Measurements from ENCODE around the gene IFNGR1.

The IFNGR1 gene

DNA sequence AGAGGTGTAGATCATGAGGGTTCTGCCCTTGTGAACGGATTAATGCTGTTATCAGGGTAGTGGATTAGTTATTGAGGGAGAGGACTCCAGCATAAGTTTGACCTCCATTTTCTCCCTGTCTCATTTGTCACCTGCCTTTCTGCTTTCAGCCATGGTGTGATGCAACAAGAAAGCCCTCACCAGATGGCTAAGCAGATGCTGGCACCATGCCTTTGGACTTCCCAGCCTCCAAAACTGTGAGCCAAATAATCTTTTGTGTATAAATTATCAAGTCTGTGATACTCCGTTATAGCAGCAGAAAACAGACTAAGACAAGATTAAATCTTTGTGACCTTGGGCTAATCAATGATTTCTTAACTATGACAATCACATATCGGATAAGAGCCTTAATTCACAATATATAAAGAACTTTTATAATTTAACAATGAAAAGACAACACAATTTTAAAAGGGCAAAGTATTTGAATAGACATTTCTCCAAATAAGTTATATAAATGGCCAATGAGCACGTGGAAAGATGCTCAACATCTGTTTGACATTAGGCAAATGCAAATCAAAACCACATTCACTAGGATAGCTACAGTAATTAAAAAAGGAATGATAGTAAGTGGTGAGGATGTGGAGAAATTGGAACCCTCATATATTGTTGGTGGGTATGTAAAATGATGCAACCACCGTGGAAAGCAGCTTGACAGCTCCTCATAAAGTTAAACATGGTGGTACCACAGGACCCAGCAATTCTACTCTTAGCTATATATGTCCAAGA lies 45.3 kb upstream of the IFNGR1 start:
- Histone ChIP-seq H2AFZ (ENCODE audit: low read depth) (no peak overlapping the region), H3K4me2 (no peak overlapping the region), H3K36me3 (ENCODE audit: insufficient read depth) (no peaks in the 10 kb centered on the region), H3K27ac (no peak overlapping the region), H4K20me1 (ENCODE audit: insufficient read depth) (no peaks in the 10 kb centered on the region), H3K27me3 (ENCODE audit: insufficient read depth, low read depth) (no peaks in the 10 kb centered on the region), H3K4me1 (ENCODE audit: low read depth, poor library complexity, severe bottlenecking) (no peaks in the 10 kb centered on the region), H3K9ac (no peak overlapping the region), H3K79me2 (ENCODE audit: insufficient read depth, low read depth) (no peaks in the 10 kb centered on the region), H3K4me3 (IDR thresholded peaks at IDR 0.05; ENCODE audit: insufficient read depth, low read depth, low read length) (no peak overlapping the region)
- TF ChIP-seq, protein P1, sequence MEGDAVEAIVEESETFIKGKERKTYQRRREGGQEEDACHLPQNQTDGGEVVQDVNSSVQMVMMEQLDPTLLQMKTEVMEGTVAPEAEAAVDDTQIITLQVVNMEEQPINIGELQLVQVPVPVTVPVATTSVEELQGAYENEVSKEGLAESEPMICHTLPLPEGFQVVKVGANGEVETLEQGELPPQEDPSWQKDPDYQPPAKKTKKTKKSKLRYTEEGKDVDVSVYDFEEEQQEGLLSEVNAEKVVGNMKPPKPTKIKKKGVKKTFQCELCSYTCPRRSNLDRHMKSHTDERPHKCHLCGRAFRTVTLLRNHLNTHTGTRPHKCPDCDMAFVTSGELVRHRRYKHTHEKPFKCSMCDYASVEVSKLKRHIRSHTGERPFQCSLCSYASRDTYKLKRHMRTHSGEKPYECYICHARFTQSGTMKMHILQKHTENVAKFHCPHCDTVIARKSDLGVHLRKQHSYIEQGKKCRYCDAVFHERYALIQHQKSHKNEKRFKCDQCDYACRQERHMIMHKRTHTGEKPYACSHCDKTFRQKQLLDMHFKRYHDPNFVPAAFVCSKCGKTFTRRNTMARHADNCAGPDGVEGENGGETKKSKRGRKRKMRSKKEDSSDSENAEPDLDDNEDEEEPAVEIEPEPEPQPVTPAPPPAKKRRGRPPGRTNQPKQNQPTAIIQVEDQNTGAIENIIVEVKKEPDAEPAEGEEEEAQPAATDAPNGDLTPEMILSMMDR (conservative IDR thresholded peaks at IDR 0.05; ENCODE audit: low read depth, low read length): no peak

DNA sequence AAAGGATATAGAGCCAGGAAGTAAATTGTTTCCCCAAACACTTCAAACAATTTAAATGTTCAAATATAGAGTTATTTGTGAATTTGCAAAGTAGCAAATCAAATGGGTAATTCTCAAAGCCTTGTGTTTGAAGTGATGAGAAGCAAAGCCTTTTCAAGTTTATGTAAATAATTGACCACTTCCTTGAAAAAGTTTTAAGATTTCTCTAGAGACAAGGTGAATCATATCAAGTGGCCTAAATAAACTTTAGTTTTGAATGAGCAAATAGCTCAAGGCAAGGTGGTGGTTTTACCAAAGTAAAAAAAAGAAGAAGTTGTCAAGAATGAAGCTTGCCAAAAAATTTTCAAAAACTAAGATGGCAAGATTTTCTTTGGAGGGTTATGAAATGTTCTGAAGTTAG lies 42.6 kb upstream of the IFNGR1 start:
- no peak overlapping the region for H3K9ac ChIP-seq
- no peaks in the 10 kb centered on the region for H3K79me2 ChIP-seq (ENCODE audit: insufficient read depth, low read depth)
- H3K27me3 ChIP-seq (ENCODE audit: insufficient read depth, low read depth): no peaks in the 10 kb centered on the region
- H2AFZ ChIP-seq (ENCODE audit: low read depth): no peak overlapping the region
- H4K20me1 ChIP-seq (ENCODE audit: insufficient read depth): no peaks in the 10 kb centered on the region
- H3K4me3 ChIP-seq (IDR thresholded peaks at IDR 0.05; ENCODE audit: insufficient read depth, low read depth, low read length): no peak overlapping the region
- no peak overlapping the region for H3K4me2 ChIP-seq
- no peaks in the 10 kb centered on the region for H3K36me3 ChIP-seq (ENCODE audit: insufficient read depth)
- H3K27ac ChIP-seq: no peak overlapping the region
- peaks cover 13% of the 10 kb centered on the region for H3K4me1 ChIP-seq (ENCODE audit: low read depth, poor library complexity, severe bottlenecking)
- TF ChIP-seq, protein P1 (conservative IDR thresholded peaks at IDR 0.05; ENCODE audit: low read depth, low read length): no peak

DNA sequence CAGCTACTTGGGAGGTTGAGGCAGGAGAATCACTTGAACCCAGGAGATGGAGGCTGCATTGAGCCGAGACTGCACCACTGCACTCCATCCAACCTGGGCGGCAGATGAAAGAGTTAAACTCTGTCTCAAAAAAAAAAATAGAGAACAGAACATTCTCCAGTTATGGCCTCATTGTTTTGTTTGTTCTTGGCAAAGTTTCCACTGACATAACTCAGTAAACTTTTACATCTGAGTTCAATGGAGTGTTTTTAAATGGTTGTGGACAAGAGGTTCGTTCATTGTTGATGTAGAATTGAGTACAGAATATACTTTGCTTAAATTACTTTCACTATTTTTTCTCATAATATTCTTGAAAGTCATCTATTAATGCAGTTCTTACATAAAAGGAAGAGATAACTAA lies 42.2 kb upstream of the IFNGR1 start:
- Histone ChIP-seq H2AFZ (ENCODE audit: low read depth) (no peak overlapping the region), H3K4me1 (ENCODE audit: low read depth, poor library complexity, severe bottlenecking) (peaks cover 13% of the 10 kb centered on the region), H3K4me2 (no peak overlapping the region), H4K20me1 (ENCODE audit: insufficient read depth) (no peaks in the 10 kb centered on the region), H3K9ac (no peak overlapping the region), H3K27ac (no peak overlapping the region), H3K79me2 (ENCODE audit: insufficient read depth, low read depth) (no peaks in the 10 kb centered on the region), H3K27me3 (ENCODE audit: insufficient read depth, low read depth) (no peaks in the 10 kb centered on the region), H3K4me3 (IDR thresholded peaks at IDR 0.05; ENCODE audit: insufficient read depth, low read depth, low read length) (no peak overlapping the region), H3K36me3 (ENCODE audit: insufficient read depth) (no peaks in the 10 kb centered on the region)
- TF ChIP-seq, protein P1 (conservative IDR thresholded peaks at IDR 0.05; ENCODE audit: low read depth, low read length): no peak

DNA sequence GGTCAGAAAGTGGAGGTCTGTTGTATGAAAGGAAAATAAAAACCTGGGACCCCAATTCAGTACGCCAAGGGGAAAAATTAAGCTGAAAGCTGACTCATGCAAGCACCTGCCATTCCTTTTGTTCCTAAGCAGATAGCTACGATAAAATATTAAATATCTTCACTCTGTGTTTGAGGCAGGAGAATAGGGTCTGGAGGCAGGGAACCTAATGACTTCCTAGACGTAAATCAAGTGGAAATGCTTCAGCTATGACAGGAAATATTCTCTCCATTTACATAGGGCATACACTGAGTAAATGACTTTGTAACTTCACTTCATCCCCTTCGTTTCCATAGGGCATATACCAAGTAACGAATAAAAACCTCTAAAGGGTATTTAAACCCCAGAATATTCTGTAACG lies 41.0 kb upstream of the IFNGR1 start:
- Histone ChIP-seq H2AFZ (ENCODE audit: low read depth) (no peak overlapping the region), H3K27ac (no peak overlapping the region), H3K4me2 (no peak overlapping the region), H3K36me3 (ENCODE audit: insufficient read depth) (no peaks in the 10 kb centered on the region), H4K20me1 (ENCODE audit: insufficient read depth) (no peaks in the 10 kb centered on the region), H3K27me3 (ENCODE audit: insufficient read depth, low read depth) (no peaks in the 10 kb centered on the region), H3K4me1 (ENCODE audit: low read depth, poor library complexity, severe bottlenecking) (peaks cover 13% of the 10 kb centered on the region), H3K9ac (no peak overlapping the region), H3K79me2 (ENCODE audit: insufficient read depth, low read depth) (no peaks in the 10 kb centered on the region), H3K4me3 (IDR thresholded peaks at IDR 0.05; ENCODE audit: insufficient read depth, low read depth, low read length) (no peak overlapping the region)
- TF ChIP-seq, protein P1 (conservative IDR thresholded peaks at IDR 0.05; ENCODE audit: low read depth, low read length): no peak

Measured in KMS-11 (cell line).